GM23338 (cell line): ENCODE data around the gene CEP70. TPM values are rescaled to one million over a fixed set of nuclear protein-coding genes. Genes with fewer than 3 reads are reported as not detected.

ENCODE experiments used
- ATAC-seq: fragments of 200-7000 bp; cut with Tn5 transposase; 3 replicates; pipeline ENCODE4 v1.9.1; 2020
- DNase-seq: peaks from one replicate; pipeline ENCODE4 v3.0.0-alpha.2; 2015; ENCODE audit warnings: low spot score
- H2AFZ ChIP-seq: fragments of 200-600 bp; sonication (generic); 2 replicates; pipeline ENCODE4 v1.8.0; 2016; ENCODE audit warnings: antibody characterized with exemption, mild to moderate bottlenecking, moderate library complexity
- H3F3A ChIP-seq: fragments of 200-600 bp; sonication (generic); replicated peaks from 2 replicates; pipeline ENCODE4 v1.8.0; 2017; ENCODE audit warnings: antibody characterized with exemption, mixed run types, low read depth
- H3K27ac ChIP-seq: fragments of 200-600 bp; sonication (generic); 2 replicates; pipeline ENCODE4 v1.6.1; 2016; ENCODE audit warnings: low read depth
- H3K27me3 ChIP-seq: fragments of 200-600 bp; sonication (generic); 2 replicates; pipeline ENCODE4 v1.8.0; 2016; ENCODE audit warnings: mild to moderate bottlenecking, mixed run types, moderate library complexity; ENCODE audit not compliant: insufficient read depth
- H3K36me3 ChIP-seq: fragments of 200-600 bp; sonication (generic); 2 replicates; pipeline ENCODE4 v1.8.0; 2016; ENCODE audit warnings: mild to moderate bottlenecking; ENCODE audit not compliant: insufficient read depth
- H3K4me1 ChIP-seq: fragments of 200-600 bp; sonication (generic); 2 replicates; pipeline ENCODE4 v1.8.0; 2016; ENCODE audit warnings: mild to moderate bottlenecking, moderate library complexity; ENCODE audit not compliant: insufficient read depth
- H3K4me2 ChIP-seq: fragments of 200-600 bp; sonication (generic); 2 replicates; pipeline ENCODE4 v1.7.1; 2017; ENCODE audit warnings: mixed run types
- H3K4me3 ChIP-seq: fragments of 200-600 bp; sonication (generic); 2 replicates; pipeline ENCODE4 v1.6.1; 2016; ENCODE audit warnings: mixed run types
- H3K79me2 ChIP-seq: fragments of 200-600 bp; sonication (generic); replicated peaks from 2 replicates; pipeline ENCODE4 v1.8.0; 2017; ENCODE audit warnings: mild to moderate bottlenecking; ENCODE audit not compliant: insufficient read depth
- H3K9me2 ChIP-seq: fragments of 200-600 bp; sonication (generic); 2 replicates; pipeline ENCODE4 v1.8.0; 2017; ENCODE audit not compliant: insufficient read depth
- H4K20me1 ChIP-seq: fragments of 200-600 bp; sonication (generic); replicated peaks from 2 replicates; pipeline ENCODE4 v1.8.0; 2017; ENCODE audit warnings: mild to moderate bottlenecking; ENCODE audit not compliant: insufficient read depth
- H3K27ac Mint-ChIP-seq: 2 replicates; pipeline ENCODE4 v1.8.0; 2020; ENCODE audit warnings: inconsistent platforms, mild to moderate bottlenecking, moderate library complexity, mixed read lengths
- H3K27me3 Mint-ChIP-seq: 3 replicates; pipeline ENCODE4 v1.8.0; 2022; ENCODE audit warnings: low read depth, mild to moderate bottlenecking, moderate library complexity, mixed read lengths, inconsistent platforms; ENCODE audit not compliant: insufficient read depth, poor library complexity
- H3K36me3 Mint-ChIP-seq: 3 replicates; pipeline ENCODE4 v1.8.0; 2021; ENCODE audit warnings: low read depth, mild to moderate bottlenecking, inconsistent platforms, moderate library complexity, mixed read lengths
- H3K4me1 Mint-ChIP-seq: 3 replicates; pipeline ENCODE4 v1.8.0; 2020; ENCODE audit warnings: mild to moderate bottlenecking, inconsistent platforms, mixed read lengths
- H3K4me3 Mint-ChIP-seq: 3 replicates; pipeline ENCODE4 v1.8.0; 2021; ENCODE audit warnings: moderate library complexity, mild to moderate bottlenecking, inconsistent platforms, mixed read lengths
- H3K9me3 Mint-ChIP-seq: 3 replicates; pipeline ENCODE4 v1.8.0; 2020; ENCODE audit warnings: moderate library complexity, mild to moderate bottlenecking, inconsistent platforms, mixed read lengths
- EZH2 ChIP-seq: fragments of 200-600 bp; sonication (generic); IDR thresholded peaks from one replicate; pipeline ENCODE4 v1.8.0; 2017; ENCODE audit warnings: antibody characterized with exemption, mild to moderate bottlenecking, low read depth; ENCODE audit not compliant: unreplicated experiment
- EZH2phosphoT487 ChIP-seq: fragments of 200-600 bp; sonication (generic); IDR thresholded peaks from one replicate; pipeline ENCODE4 v1.8.1; 2018; ENCODE audit warnings: antibody characterized with exemption; ENCODE audit not compliant: unreplicated experiment
- JUNB ChIP-seq: IDR thresholded peaks from one replicate; pipeline ENCODE4 v1.6.1; 2016; ENCODE audit warnings: antibody characterized with exemption; ENCODE audit not compliant: unreplicated experiment
- POLR2AphosphoS5 ChIP-seq: IDR thresholded peaks from 2 replicates; pipeline ENCODE4 v1.6.1; 2016; ENCODE audit warnings: antibody characterized with exemption, low read depth
- STAT1 ChIP-seq: IDR thresholded peaks from one replicate; pipeline ENCODE4 v1.6.1; 2016; ENCODE audit warnings: antibody characterized with exemption; ENCODE audit not compliant: unreplicated experiment
- polyA plus RNA-seq: library from polyadenylated mRNA; unstranded; fragments of >200 nt; fragmentation: Nextera tagmentation; extraction: Ambion mirVana; gene quantifications from 2 replicates; pipeline ENCODE4 v1.2.1, GENCODE V29; 2016
- total RNA-seq: library from RNA; depleted of rRNA; stranded (reverse); fragments of >200 nt; shearing (Covaris generic); gene quantifications from 2 replicates; pipeline ENCODE4 v1.2.3, GENCODE V29; 2014
- TF ChIP-seq, protein P1 (sequence below): IDR thresholded peaks from one replicate; pipeline ENCODE4 v1.6.1; 2018; ENCODE audit warnings: antibody characterized with exemption; ENCODE audit not compliant: unreplicated experiment
- TF ChIP-seq, protein P2 (sequence below): fragments of 250-450 bp; sonication (Bioruptor Pico); IDR thresholded peaks from 2 replicates; pipeline ENCODE4 v1.5.0; 2020; ENCODE audit warnings: mild to moderate bottlenecking, moderate library complexity
- TF ChIP-seq, protein P3 (sequence below): IDR thresholded peaks from 2 replicates; pipeline ENCODE4 v1.6.1; 2016; ENCODE audit warnings: antibody characterized with exemption

CEP70 gene
- total and polyA plus RNA-seq, 2 experiments from 2014 or later, result 28.8 to 31.4 TPM

DNA sequence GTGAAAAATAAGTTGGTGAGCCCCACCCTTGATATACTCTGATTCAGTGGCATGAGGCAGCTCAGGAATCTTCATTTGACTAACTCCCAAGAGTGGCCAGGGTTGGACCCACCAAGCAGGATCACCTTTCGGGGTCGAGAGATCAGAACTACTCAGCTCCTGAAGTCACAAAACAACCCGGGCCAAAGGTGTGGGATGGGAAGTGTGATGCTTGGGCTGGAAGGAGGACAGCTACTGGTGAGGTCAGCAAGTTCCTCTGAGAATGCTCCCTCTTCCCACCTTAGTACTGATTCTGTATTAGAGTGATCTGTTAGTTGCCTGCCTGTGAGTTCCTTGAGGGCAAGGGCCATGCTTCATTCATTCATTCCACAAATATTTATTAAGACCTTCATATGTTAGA is 144.6 kb downstream of the CEP70 start:
- Histone ChIP-seq H3K36me3 (no peaks in the 10 kb centered on the region), H4K20me1 (no peaks in the 10 kb centered on the region), H3F3A (no peaks in the 10 kb centered on the region), H3K27me3 (no peaks in the 10 kb centered on the region), H3K79me2 (no peaks in the 10 kb centered on the region), H2AFZ (no peak overlapping the region), H3K27ac (no peak overlapping the region), H3K4me3 (no peak overlapping the region), H3K4me2 (no peak overlapping the region), H3K4me1 (no peaks in the 10 kb centered on the region), H3K9me2 (no peaks in the 10 kb centered on the region)
- Mint-ChIP-seq H3K27me3 (peaks cover 5% of the 10 kb centered on the region), H3K4me3 (no peak overlapping the region), H3K9me3 (no peaks in the 10 kb centered on the region), H3K4me1 (peaks cover 5% of the 10 kb centered on the region), H3K36me3 (no peaks in the 10 kb centered on the region), H3K27ac (no peak overlapping the region)
- DNase-seq (no peak), ATAC-seq (no peak)
- TF ChIP-seq, protein P1, sequence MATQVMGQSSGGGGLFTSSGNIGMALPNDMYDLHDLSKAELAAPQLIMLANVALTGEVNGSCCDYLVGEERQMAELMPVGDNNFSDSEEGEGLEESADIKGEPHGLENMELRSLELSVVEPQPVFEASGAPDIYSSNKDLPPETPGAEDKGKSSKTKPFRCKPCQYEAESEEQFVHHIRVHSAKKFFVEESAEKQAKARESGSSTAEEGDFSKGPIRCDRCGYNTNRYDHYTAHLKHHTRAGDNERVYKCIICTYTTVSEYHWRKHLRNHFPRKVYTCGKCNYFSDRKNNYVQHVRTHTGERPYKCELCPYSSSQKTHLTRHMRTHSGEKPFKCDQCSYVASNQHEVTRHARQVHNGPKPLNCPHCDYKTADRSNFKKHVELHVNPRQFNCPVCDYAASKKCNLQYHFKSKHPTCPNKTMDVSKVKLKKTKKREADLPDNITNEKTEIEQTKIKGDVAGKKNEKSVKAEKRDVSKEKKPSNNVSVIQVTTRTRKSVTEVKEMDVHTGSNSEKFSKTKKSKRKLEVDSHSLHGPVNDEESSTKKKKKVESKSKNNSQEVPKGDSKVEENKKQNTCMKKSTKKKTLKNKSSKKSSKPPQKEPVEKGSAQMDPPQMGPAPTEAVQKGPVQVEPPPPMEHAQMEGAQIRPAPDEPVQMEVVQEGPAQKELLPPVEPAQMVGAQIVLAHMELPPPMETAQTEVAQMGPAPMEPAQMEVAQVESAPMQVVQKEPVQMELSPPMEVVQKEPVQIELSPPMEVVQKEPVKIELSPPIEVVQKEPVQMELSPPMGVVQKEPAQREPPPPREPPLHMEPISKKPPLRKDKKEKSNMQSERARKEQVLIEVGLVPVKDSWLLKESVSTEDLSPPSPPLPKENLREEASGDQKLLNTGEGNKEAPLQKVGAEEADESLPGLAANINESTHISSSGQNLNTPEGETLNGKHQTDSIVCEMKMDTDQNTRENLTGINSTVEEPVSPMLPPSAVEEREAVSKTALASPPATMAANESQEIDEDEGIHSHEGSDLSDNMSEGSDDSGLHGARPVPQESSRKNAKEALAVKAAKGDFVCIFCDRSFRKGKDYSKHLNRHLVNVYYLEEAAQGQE, result no peak
- TF ChIP-seq STAT1 (no peak), POLR2AphosphoS5 (no peak), EZH2phosphoT487 (no peak), EZH2 (no peak), JUNB (no peak)
- TF ChIP-seq, protein P2, sequence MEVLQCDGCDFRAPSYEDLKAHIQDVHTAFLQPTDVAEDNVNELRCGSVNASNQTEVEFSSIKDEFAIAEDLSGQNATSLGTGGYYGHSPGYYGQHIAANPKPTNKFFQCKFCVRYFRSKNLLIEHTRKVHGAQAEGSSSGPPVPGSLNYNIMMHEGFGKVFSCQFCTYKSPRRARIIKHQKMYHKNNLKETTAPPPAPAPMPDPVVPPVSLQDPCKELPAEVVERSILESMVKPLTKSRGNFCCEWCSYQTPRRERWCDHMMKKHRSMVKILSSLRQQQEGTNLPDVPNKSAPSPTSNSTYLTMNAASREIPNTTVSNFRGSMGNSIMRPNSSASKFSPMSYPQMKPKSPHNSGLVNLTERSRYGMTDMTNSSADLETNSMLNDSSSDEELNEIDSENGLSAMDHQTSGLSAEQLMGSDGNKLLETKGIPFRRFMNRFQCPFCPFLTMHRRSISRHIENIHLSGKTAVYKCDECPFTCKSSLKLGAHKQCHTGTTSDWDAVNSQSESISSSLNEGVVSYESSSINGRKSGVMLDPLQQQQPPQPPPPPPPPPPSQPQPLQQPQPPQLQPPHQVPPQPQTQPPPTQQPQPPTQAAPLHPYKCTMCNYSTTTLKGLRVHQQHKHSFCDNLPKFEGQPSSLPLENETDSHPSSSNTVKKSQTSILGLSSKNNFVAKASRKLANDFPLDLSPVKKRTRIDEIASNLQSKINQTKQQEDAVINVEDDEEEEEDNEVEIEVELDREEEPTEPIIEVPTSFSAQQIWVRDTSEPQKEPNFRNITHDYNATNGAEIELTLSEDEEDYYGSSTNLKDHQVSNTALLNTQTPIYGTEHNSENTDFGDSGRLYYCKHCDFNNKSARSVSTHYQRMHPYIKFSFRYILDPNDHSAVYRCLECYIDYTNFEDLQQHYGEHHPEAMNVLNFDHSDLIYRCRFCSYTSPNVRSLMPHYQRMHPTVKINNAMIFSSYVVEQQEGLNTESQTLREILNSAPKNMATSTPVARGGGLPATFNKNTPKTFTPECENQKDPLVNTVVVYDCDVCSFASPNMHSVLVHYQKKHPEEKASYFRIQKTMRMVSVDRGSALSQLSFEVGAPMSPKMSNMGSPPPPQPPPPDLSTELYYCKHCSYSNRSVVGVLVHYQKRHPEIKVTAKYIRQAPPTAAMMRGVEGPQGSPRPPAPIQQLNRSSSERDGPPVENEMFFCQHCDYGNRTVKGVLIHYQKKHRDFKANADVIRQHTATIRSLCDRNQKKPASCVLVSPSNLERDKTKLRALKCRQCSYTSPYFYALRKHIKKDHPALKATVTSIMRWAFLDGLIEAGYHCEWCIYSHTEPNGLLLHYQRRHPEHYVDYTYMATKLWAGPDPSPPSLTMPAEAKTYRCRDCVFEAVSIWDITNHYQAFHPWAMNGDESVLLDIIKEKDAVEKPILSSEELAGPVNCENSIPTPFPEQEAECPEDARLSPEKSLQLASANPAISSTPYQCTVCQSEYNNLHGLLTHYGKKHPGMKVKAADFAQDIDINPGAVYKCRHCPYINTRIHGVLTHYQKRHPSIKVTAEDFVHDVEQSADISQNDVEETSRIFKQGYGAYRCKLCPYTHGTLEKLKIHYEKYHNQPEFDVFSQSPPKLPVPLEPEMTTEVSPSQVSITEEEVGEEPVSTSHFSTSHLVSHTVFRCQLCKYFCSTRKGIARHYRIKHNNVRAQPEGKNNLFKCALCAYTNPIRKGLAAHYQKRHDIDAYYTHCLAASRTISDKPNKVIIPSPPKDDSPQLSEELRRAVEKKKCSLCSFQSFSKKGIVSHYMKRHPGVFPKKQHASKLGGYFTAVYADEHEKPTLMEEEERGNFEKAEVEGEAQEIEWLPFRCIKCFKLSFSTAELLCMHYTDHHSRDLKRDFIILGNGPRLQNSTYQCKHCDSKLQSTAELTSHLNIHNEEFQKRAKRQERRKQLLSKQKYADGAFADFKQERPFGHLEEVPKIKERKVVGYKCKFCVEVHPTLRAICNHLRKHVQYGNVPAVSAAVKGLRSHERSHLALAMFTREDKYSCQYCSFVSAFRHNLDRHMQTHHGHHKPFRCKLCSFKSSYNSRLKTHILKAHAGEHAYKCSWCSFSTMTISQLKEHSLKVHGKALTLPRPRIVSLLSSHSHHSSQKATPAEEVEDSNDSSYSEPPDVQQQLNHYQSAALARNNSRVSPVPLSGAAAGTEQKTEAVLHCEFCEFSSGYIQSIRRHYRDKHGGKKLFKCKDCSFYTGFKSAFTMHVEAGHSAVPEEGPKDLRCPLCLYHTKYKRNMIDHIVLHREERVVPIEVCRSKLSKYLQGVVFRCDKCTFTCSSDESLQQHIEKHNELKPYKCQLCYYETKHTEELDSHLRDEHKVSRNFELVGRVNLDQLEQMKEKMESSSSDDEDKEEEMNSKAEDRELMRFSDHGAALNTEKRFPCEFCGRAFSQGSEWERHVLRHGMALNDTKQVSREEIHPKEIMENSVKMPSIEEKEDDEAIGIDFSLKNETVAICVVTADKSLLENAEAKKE (CRISPR knock-in tag), result no peak
- TF ChIP-seq, protein P3, sequence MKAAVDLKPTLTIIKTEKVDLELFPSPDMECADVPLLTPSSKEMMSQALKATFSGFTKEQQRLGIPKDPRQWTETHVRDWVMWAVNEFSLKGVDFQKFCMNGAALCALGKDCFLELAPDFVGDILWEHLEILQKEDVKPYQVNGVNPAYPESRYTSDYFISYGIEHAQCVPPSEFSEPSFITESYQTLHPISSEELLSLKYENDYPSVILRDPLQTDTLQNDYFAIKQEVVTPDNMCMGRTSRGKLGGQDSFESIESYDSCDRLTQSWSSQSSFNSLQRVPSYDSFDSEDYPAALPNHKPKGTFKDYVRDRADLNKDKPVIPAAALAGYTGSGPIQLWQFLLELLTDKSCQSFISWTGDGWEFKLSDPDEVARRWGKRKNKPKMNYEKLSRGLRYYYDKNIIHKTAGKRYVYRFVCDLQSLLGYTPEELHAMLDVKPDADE, result no peak
